Osteoblast (primary cell): ENCODE data around the gene MAP2K6. TPM values are rescaled to one million over a fixed set of nuclear protein-coding genes. Genes with fewer than 3 reads are reported as not detected.

Experiments used
- DNase-seq: peaks from one replicate; pipeline ENCODE4 v3.0.0; 2011; ENCODE audit warnings: low spot score, mixed read lengths; ENCODE audit not compliant: insufficient read length; ENCODE audit errors: missing footprints
- H2AFZ ChIP-seq: 2 replicates; pipeline ENCODE4 v1.6.0; 2011; ENCODE audit warnings: mild to moderate bottlenecking, low read length
- H3K27ac ChIP-seq: 2 replicates; pipeline ENCODE4 v1.5.1; 2011; ENCODE audit warnings: mild to moderate bottlenecking, low read depth, low read length, moderate library complexity
- H3K27me3 ChIP-seq: 2 replicates; pipeline ENCODE4 v1.6.0; 2012; ENCODE audit warnings: mild to moderate bottlenecking, control low read depth, inconsistent platforms, low read length, moderate library complexity; ENCODE audit not compliant: insufficient read depth
- H3K36me3 ChIP-seq: 2 replicates; pipeline ENCODE4 v1.5.1; 2011; ENCODE audit warnings: mild to moderate bottlenecking, low read length, control low read depth, moderate library complexity; ENCODE audit not compliant: insufficient read depth
- H3K4me1 ChIP-seq: 2 replicates; pipeline ENCODE4 v1.5.1; 2011; ENCODE audit warnings: mild to moderate bottlenecking, low read length, control low read depth, moderate library complexity; ENCODE audit not compliant: insufficient read depth
- H3K4me2 ChIP-seq: 2 replicates; pipeline ENCODE4 v1.6.0; 2011; ENCODE audit warnings: mild to moderate bottlenecking, low read length; ENCODE audit not compliant: insufficient read depth
- H3K4me3 ChIP-seq: fragments of 200-600 bp; sonication (generic); 3 replicates; pipeline ENCODE4 v1.5.1; 2012; ENCODE audit warnings: mild to moderate bottlenecking, low read length, inconsistent platforms; ENCODE audit not compliant: insufficient read depth
- H3K79me2 ChIP-seq: 2 replicates; pipeline ENCODE4 v1.6.0; 2012; ENCODE audit warnings: mild to moderate bottlenecking, low read length, control low read depth, inconsistent platforms; ENCODE audit not compliant: insufficient read depth
- H3K9me3 ChIP-seq: 2 replicates; pipeline ENCODE4 v1.5.1; 2011; ENCODE audit warnings: low read depth, low read length, control low read depth
- H4K20me1 ChIP-seq: 2 replicates; pipeline ENCODE4 v1.6.0; 2012; ENCODE audit warnings: mild to moderate bottlenecking, low read length, control low read depth; ENCODE audit not compliant: insufficient read depth
- total RNA-seq: library from RNA; depleted of rRNA; stranded (reverse); fragments of >200 nt; gene quantifications from 2 replicates; pipeline ENCODE4 v1.2.3, GENCODE V29; 2012
- TF ChIP-seq, protein P1 (sequence below): IDR thresholded peaks from 2 replicates; pipeline ENCODE4 v1.5.1; 2011; ENCODE audit warnings: mild to moderate bottlenecking, low read depth, low read length, moderate library complexity; ENCODE audit errors: extremely low read depth

The MAP2K6 gene
- total RNA-seq, 1 donor, result 2.5 TPM

- no peak overlapping the region for H3K4me3 ChIP-seq
- no peaks in the 10 kb centered on the region for H3K4me1 ChIP-seq
- no peaks in the 10 kb centered on the region for H3K79me2 ChIP-seq
- H3K27ac ChIP-seq, result no peak overlapping the region
- no peak for DNase-seq
- no peaks in the 10 kb centered on the region for H3K36me3 ChIP-seq
- no peak overlapping the region for H3K4me2 ChIP-seq
- no peaks in the 10 kb centered on the region for H3K9me3 ChIP-seq
- H3K27me3 ChIP-seq, result no peaks in the 10 kb centered on the region
- TF ChIP-seq, protein P1, sequence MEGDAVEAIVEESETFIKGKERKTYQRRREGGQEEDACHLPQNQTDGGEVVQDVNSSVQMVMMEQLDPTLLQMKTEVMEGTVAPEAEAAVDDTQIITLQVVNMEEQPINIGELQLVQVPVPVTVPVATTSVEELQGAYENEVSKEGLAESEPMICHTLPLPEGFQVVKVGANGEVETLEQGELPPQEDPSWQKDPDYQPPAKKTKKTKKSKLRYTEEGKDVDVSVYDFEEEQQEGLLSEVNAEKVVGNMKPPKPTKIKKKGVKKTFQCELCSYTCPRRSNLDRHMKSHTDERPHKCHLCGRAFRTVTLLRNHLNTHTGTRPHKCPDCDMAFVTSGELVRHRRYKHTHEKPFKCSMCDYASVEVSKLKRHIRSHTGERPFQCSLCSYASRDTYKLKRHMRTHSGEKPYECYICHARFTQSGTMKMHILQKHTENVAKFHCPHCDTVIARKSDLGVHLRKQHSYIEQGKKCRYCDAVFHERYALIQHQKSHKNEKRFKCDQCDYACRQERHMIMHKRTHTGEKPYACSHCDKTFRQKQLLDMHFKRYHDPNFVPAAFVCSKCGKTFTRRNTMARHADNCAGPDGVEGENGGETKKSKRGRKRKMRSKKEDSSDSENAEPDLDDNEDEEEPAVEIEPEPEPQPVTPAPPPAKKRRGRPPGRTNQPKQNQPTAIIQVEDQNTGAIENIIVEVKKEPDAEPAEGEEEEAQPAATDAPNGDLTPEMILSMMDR, result no peak
- H2AFZ ChIP-seq, result no peak overlapping the region
- no peaks in the 10 kb centered on the region for H4K20me1 ChIP-seq
Observed at GRCh38 chr17:69547947-69548346, 133.4 kb downstream of the MAP2K6 start.

DNA sequence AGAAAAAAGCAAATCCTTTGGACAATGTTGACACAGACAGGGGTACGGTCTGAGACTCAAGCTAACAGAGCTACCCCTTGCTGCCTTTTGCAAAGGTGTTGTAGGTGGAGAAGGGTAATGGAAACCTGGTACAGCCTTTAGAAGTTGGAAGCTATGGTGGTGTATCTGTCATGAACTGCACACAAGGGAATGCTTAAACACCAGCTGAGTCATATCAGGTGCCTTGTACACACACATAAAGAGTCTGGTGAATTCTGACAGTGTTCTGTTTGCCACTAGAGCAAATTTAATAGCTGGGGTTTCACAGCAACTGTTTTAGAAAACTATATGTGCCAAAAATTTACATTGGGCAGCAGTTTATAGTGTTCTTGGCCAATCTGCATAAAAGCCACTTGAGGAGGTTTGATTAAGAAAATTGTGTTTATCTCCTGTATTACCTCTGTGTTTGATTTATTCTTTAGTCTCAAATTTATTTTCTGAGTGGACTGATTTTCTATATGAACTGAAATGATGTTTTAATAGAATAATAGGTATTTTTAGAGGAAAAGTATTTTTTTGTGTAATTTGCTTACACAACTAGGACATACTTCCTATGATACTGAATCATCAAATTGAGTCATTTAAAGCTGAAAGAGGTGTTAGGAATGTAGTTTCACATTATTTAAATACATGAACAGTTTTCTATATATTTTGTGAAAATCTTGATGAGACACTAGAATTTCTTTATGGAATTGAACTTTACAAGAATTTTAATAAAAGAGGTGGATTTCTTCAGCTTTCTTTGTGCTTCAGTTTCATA lies 136.9 kb downstream of the MAP2K6 start:
- Histone ChIP-seq H4K20me1 (no peaks in the 10 kb centered on the region), H3K9me3 (no peaks in the 10 kb centered on the region), H3K36me3 (no peaks in the 10 kb centered on the region), H3K4me3 (no peak overlapping the region), H3K4me2 (no peak overlapping the region), H3K4me1 (no peaks in the 10 kb centered on the region), H2AFZ (no peak overlapping the region), H3K27ac (no peak overlapping the region), H3K27me3 (no peaks in the 10 kb centered on the region), H3K79me2 (no peaks in the 10 kb centered on the region)
- TF ChIP-seq, protein P1, result no peak
- DNase-seq, result no peak

- DNase-seq, result no peak
- Histone ChIP-seq H3K36me3 (no peaks in the 10 kb centered on the region), H3K4me1 (no peaks in the 10 kb centered on the region), H3K27ac (no peak overlapping the region), H3K79me2 (no peaks in the 10 kb centered on the region), H3K4me2 (no peak overlapping the region), H3K9me3 (no peaks in the 10 kb centered on the region), H4K20me1 (no peaks in the 10 kb centered on the region), H3K27me3 (no peaks in the 10 kb centered on the region), H3K4me3 (no peak overlapping the region), H2AFZ (no peak overlapping the region)
- TF ChIP-seq, protein P1, result no peak
Observed at GRCh38 chr17:69552986-69553667, 138.6 kb downstream of the MAP2K6 start.

DNA sequence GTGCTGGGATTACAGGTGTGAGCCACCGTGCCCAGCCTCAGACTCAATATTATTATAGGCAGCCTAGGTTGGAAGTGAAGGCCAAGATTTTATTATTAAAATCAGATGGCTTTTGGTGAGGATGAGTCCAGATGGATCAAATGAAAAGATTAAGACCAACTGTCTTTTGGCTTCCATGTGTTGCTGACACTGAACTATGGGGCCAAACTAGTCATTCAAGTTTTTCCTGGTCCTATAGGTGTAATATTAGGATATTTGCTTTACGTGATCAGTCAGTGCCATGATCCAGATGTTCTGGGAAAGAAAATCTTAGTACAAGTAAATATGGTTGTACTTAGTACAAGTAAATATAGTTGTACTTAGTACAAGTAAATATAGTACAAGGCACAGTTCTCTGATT lies 140.6 kb downstream of the MAP2K6 start:
- no peaks in the 10 kb centered on the region for H3K27me3 ChIP-seq
- no peaks in the 10 kb centered on the region for H3K4me1 ChIP-seq
- no peaks in the 10 kb centered on the region for H3K9me3 ChIP-seq
- no peak overlapping the region for H3K4me3 ChIP-seq
- H3K4me2 ChIP-seq, result no peak overlapping the region
- DNase-seq, result no peak
- no peak overlapping the region for H3K27ac ChIP-seq
- TF ChIP-seq, protein P1, result no peak
- H2AFZ ChIP-seq, result no peak overlapping the region
- H3K79me2 ChIP-seq, result no peaks in the 10 kb centered on the region
- H3K36me3 ChIP-seq, result no peaks in the 10 kb centered on the region
- no peaks in the 10 kb centered on the region for H4K20me1 ChIP-seq
